ENCODE data around the gene C2orf42.
"Not testable (repeated sequence)": the region's sequence is repeated elsewhere in the genome, so short reads cannot be mapped to it uniquely, and the experiment has no call there.

The C2orf42 gene

DNA sequence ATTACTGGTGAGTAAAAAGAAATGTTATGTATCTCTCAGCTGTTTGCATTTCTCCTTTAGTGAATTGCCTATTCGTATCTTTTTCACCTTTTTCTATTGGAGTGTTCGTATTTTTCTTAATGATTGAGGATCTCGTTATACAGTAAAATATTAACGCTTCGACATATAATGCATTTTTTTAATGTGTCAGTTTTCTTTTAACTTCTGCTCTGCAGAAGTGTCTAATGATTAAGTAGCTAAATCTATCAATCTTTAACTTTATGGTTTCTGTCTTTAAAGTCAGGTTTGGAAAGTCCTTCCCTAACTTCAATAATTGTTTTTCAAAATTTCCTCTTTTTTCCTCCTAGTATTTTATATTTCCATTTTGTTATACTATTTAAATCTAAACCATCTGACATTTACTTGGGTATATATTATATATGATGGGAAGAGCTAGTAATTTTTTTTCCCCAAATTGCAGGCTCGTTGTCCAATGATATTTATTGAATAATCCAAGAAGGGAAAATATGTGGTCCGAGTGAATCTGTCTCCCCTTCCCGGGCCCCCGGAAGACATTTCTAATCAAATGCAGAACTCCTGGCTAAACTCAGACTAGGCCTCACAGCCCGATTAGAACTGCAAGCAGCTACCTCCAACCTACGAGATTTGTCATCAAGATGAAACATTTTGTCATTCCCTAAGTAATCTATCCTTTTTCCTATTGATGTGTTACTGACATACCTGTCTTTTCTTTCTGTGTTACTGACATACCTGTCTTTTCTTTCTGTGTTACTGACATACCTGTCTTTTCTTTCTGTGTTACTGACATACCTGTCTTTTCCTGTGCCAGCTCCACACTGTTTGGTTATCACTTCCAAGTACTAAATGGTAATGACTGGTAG lies 86.3 kb downstream of the C2orf42 start:
- no peak for DNase-seq (ENCODE audit: low read depth, low spot score)

DNA sequence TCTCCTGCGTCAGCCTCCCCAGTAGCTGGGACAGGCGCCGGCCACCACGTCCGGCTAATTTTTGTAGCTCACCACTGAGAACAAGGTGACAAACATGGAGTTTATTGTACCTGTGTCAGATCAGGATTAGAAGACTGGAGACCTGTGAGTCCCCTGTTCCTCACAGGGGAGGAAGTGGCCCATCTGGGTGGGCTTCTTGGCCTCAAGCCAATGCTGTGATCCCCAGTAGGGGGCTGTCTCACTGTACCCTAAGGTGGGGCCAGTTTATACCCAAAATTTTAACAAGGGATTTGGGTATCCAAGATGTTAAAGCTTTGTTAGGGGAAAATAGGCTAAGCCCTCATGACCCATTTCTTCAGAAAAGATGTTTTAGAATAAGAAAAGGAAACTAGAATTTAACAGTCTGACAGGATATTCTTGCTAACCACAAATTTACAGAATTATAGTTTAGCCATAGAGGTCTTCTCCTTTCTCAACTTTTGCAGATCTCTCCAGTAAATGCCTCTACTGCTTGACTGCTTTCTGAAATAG lies 87.2 kb downstream of the C2orf42 start:
- DNase-seq (ENCODE audit: low read depth, low spot score) = no peak

GRCh38 chr2:70102323-70102905 lies 88.4 kb downstream of the C2orf42 start:
- not testable (repeated sequence) for DNase-seq (ENCODE audit: low read depth, low spot score)

DNA sequence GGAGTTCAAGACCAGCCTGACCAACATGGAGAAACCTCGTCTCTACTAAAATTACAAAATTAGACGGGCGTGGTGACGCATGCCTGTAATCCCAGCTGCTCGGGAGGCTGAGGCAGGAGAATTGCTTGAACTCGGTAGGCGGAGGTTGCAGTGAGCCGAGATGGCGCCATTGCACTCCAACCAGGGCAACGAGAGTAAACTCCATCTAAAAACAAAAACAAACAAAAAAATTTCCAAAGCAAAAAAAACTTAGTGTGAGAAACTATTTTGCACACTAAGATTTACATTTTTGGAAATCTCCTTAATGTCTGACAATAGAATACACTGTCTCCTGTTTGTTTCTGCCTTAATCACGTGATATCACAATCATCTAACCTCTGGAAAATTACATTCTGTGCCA lies 89.1 kb downstream of the C2orf42 start:
- DNase-seq (ENCODE audit: low read depth, low spot score) = not testable (repeated sequence)

- no peak for DNase-seq (ENCODE audit: low read depth, low spot score)
These were observed 89.6 kb downstream of the C2orf42 start for GRCh38 chr2:70101174-70101573.

All from brain pericyte (primary cell).